MM.1S (cell line): ENCODE data around the gene SQSTM1.

ENCODE experiments used
- CTCF ChIP-seq: fragments of 300-600 bp; sonication (generic); IDR thresholded peaks from 2 replicates; pipeline ENCODE4 v1.5.1; 2016; ENCODE audit warnings: antibody characterized with exemption, low read length, mixed read lengths
- EZH2 ChIP-seq: fragments of 300-600 bp; sonication (generic); optimal IDR thresholded peaks from 2 replicates; pipeline ENCODE3; 2017; ENCODE audit warnings: low read depth, mild to moderate bottlenecking, antibody characterized with exemption, low read length, mixed read lengths

DNA sequence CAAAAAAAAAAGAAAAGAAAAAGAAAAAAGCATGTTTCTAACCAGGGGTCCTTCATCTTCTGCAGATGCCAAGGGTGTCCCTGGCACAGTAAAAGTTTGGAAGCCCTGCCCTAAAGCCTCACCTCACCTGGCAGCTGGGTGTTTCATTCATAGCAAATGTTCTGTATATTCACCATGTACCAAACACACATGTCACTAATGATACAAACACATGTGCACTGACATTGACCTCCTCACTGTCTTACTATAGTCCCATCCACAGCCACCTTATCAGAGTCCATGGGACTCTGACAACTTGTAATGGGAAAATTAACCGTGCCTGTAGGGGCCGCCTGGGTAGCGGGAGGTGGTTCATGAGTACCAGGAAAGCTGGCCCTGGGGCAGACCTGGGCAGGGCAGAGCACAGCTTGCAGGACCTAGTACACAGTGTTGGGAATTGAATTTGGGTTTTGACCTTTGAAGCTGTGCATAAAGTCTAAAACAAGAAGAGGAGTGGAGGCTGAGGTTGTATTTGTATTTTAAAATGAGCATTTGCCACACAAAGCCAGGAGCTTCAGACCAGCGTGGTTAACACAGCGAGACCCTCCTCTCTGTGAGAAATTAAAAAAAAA is 7.6 kb upstream of the SQSTM1 start:
- no peak for TF ChIP-seq CTCF
- no peak for TF ChIP-seq EZH2
